Liver (tissue), 9 donors: ENCODE measurements around the gene SLC2A10. TPM values are rescaled to one million over a fixed set of nuclear protein-coding genes. Genes with fewer than 3 reads are reported as not detected.

Experiments
- DNase-seq: peaks from one replicate; pipeline ENCODE4 v3.0.0-alpha.2; 2017; ENCODE audit warnings: low spot score
- H3K27ac ChIP-seq, 2 donors: one replicate each; pipeline ENCODE4 v1.7.0; 2013; ENCODE audit warnings: inconsistent platforms in 2 of 2, low read length in 2 of 2, control low read depth in 1 of 2, low read depth in 1 of 2, mild to moderate bottlenecking in 1 of 2
- H3K27me3 ChIP-seq, 4 donors: one replicate each; pipeline versions ENCODE4 v1.6.1 to v1.7.0; 2013; ENCODE audit warnings: low read length in 3 of 4, inconsistent platforms in 1 of 4, mild to moderate bottlenecking in 1 of 4, moderate library complexity in 1 of 4; ENCODE audit not compliant: control insufficient read depth in 4 of 4, insufficient read depth in 4 of 4
- H3K36me3 ChIP-seq, 4 donors: one replicate each; pipeline versions ENCODE4 v1.6.1 to v1.7.0; 2013; ENCODE audit warnings: low read length in 3 of 4, mild to moderate bottlenecking in 3 of 4, low read depth in 1 of 4, moderate library complexity in 1 of 4; ENCODE audit not compliant: control insufficient read depth in 4 of 4, insufficient read depth in 3 of 4
- H3K4me1 ChIP-seq, 4 donors: one replicate each; pipeline versions ENCODE4 v1.6.1 to v1.7.0; 2013; ENCODE audit warnings: low read length in 3 of 4, mild to moderate bottlenecking in 3 of 4, moderate library complexity in 1 of 4; ENCODE audit not compliant: control insufficient read depth in 4 of 4, insufficient read depth in 4 of 4
- H3K4me3 ChIP-seq, 3 donors: one replicate each; pipeline versions ENCODE4 v1.6.1 to v1.7.0; 2013; ENCODE audit warnings: low read length in 3 of 3, control low read depth in 1 of 3, low read depth in 1 of 3, mild to moderate bottlenecking in 1 of 3
- H3K9ac ChIP-seq, 2 donors: one replicate each; pipeline ENCODE4 v1.7.0; 2013; ENCODE audit warnings: low read length in 2 of 2, mild to moderate bottlenecking in 2 of 2, moderate library complexity in 2 of 2, control low read depth in 1 of 2, low read depth in 1 of 2
- H3K9me3 ChIP-seq, 4 donors: one replicate each; pipeline versions ENCODE4 v1.6.1 to v1.7.0; 2013; ENCODE audit warnings: low read length in 3 of 4; ENCODE audit not compliant: control insufficient read depth in 4 of 4
- CTCF ChIP-seq: fragments of 150-350 bp; IDR thresholded peaks from 2 replicates; pipeline ENCODE4 v1.5.1; 2017; ENCODE audit warnings: improper control_type of control experiment, low read depth, low read length; ENCODE audit not compliant: missing input control
- EGR1 ChIP-seq, 2 donors: IDR thresholded peaks; 2 replicates each; pipeline ENCODE4 v1.6.1; 2016 to 2018; ENCODE audit warnings: antibody characterized with exemption in 2 of 2, low read depth in 2 of 2
- FOXA1 ChIP-seq: IDR thresholded peaks from 2 replicates; pipeline ENCODE4 v1.6.1; 2016; ENCODE audit warnings: antibody characterized with exemption
- FOXA2 ChIP-seq: IDR thresholded peaks from 2 replicates; pipeline ENCODE4 v1.6.1; 2016; ENCODE audit warnings: antibody characterized with exemption
- GABPA ChIP-seq, 2 donors: IDR thresholded peaks in 1 of 2; conservative IDR thresholded peaks in 1 of 2; 2 replicates each; pipeline ENCODE4 v1.6.1; 2016; ENCODE audit warnings: antibody characterized with exemption in 2 of 2, mild to moderate bottlenecking in 1 of 2, moderate library complexity in 1 of 2
- HNF4A ChIP-seq, 2 donors: conservative IDR thresholded peaks; 2 replicates each; pipeline ENCODE4 v1.6.1; 2016; ENCODE audit warnings: antibody characterized with exemption in 2 of 2, mild to moderate bottlenecking in 2 of 2
- HNF4G ChIP-seq: IDR thresholded peaks from 2 replicates; pipeline ENCODE4 v1.6.1; 2016; ENCODE audit warnings: antibody characterized with exemption
- JUND ChIP-seq, 2 donors: IDR thresholded peaks; 2 replicates each; pipeline ENCODE4 v1.6.1; 2016; ENCODE audit warnings: antibody characterized with exemption in 2 of 2
- MAX ChIP-seq: IDR thresholded peaks from 2 replicates; pipeline ENCODE4 v1.6.1; 2016; ENCODE audit warnings: antibody characterized with exemption
- NR2F2 ChIP-seq: IDR thresholded peaks from 2 replicates; pipeline ENCODE4 v1.6.1; 2016; ENCODE audit warnings: antibody characterized with exemption
- RAD21 ChIP-seq, 2 donors: IDR thresholded peaks; 2 replicates each; pipeline ENCODE4 v1.6.1; 2016; ENCODE audit warnings: antibody characterized with exemption in 2 of 2, mild to moderate bottlenecking in 2 of 2
- RXRA ChIP-seq, 2 donors: IDR thresholded peaks; 2 replicates each; pipeline ENCODE4 v1.6.1; 2017 to 2018; ENCODE audit warnings: antibody characterized with exemption in 2 of 2, mild to moderate bottlenecking in 1 of 2
- SP1 ChIP-seq: IDR thresholded peaks from 2 replicates; pipeline ENCODE4 v1.6.1; 2018; ENCODE audit warnings: antibody characterized with exemption, mild to moderate bottlenecking
- YY1 ChIP-seq: IDR thresholded peaks from 2 replicates; pipeline ENCODE4 v1.6.1; 2016; ENCODE audit warnings: antibody characterized with exemption, mild to moderate bottlenecking
- ZBTB33 ChIP-seq: IDR thresholded peaks from 2 replicates; pipeline ENCODE4 v1.6.1; 2016; ENCODE audit warnings: antibody characterized with exemption
- WGBS: extraction: QIAGEN DNeasy Blood & Tissue Kit; methylation state at CpG from one replicate; pipeline ENCODE4 v1.1.7; 2013; 5-methylcytosine and 5-hydroxymethylcytosine counted together
- polyA plus RNA-seq, 2 donors: library from polyadenylated mRNA; stranded (reverse) in 1 of 2; unstranded in 1 of 2; fragments of 200-250 nt in 1 of 2; fragments of >200 nt in 1 of 2; fragmentation: Nextera tagmentation in 1 of 2; extraction: Ambion mirVana in 1 of 2; gene quantifications; one replicate each; pipeline versions ENCODE4 v1.2.1 to v1.2.3, GENCODE V29; 2013 to 2015
- total RNA-seq, 2 donors: library from RNA; depleted of rRNA; stranded (reverse); fragments of >200 nt; gene quantifications; one replicate each; pipeline ENCODE4 v1.2.3, GENCODE V29; 2014
- TF ChIP-seq, protein P1 (sequence below): IDR thresholded peaks from 2 replicates; pipeline ENCODE4 v1.6.1; 2016; ENCODE audit warnings: antibody characterized with exemption, mild to moderate bottlenecking
- TF ChIP-seq, protein P2 (sequence below): IDR thresholded peaks from 2 replicates; pipeline ENCODE4 v1.6.1; 2016; ENCODE audit warnings: antibody characterized with exemption
- donor health status: healthy.
- donor health status: healthy.
- donor health status: healthy.
- donor health status: healthy.
- donor health status: healthy.

SLC2A10 gene
- total and polyA plus RNA-seq, 4 donors, result 8.0 to 79.7 (median 26.7) TPM

GRCh38 chr20:46671866-46672542 is 37.4 kb upstream of the SLC2A10 start:
- no peak overlapping the region for H3K27ac ChIP-seq
- TF ChIP-seq EGR1 (IDR thresholded peaks at IDR 0.05; ENCODE audit: low read depth in 2 of 2), result no peak
- no peak for TF ChIP-seq RXRA (IDR thresholded peaks at IDR 0.05)
- DNase-seq, result no peak
- H3K9me3 ChIP-seq, result no peaks in the 10 kb centered on the region
- H3K9ac ChIP-seq, result no peak overlapping the region
- H3K4me1 ChIP-seq, result peaks cover 0 to 37% (median 20%) of the 10 kb centered on the region in 4 donors
- no peak overlapping the region for H3K4me3 ChIP-seq
- 97% methylated on average over 3 of the region's 3 CpGs for WGBS
- no peaks in the 10 kb centered on the region for H3K27me3 ChIP-seq
- no peaks in the 10 kb centered on the region for H3K36me3 ChIP-seq

DNA sequence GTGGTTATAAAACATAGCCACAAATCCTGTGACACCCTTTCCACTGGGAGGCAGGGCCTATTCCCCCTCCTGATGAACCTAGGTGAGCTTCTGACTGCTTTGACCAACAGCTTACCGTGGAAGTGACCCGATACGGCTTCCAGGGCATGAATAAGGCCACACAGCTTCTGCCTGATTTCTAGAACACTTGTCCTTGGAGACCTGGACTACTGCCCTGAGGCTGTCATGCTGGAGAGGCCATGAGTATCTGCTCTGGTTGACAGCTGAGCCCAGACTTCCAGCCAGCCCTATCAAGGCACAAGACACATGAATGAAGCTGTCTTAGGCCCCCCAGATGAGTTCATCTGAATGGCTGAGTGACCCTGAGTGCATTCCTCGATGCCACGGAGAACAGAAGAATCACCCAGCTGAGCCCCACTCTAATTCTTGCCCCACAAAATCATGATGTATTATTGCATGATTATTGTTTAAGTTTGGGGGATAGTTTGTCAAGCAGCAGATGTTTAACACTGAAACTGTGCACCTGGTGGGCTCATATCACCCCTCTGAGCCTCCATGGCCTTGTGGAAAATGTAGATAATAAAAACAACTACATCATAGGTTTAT is 36.8 kb upstream of the SLC2A10 start:
- 90% methylated on average over 5 of the region's 5 CpGs for WGBS
- H3K36me3 ChIP-seq, result no peaks in the 10 kb centered on the region
- H3K4me3 ChIP-seq, result no peak overlapping the region
- DNase-seq, result no peak
- no peak overlapping the region for H3K27ac ChIP-seq
- H3K4me1 ChIP-seq, result peaks cover 0 to 36% (median 15%) of the 10 kb centered on the region in 4 donors
- H3K9ac ChIP-seq, result no peak overlapping the region
- no peaks in the 10 kb centered on the region for H3K27me3 ChIP-seq
- no peaks in the 10 kb centered on the region for H3K9me3 ChIP-seq
- no peak for TF ChIP-seq YY1
- no peak for TF ChIP-seq SP1

- no peak for DNase-seq
- Histone ChIP-seq H3K9me3 (no peaks in the 10 kb centered on the region), H3K4me3 (no peak overlapping the region), H3K4me1 (peaks cover 0 to 31% (median 14%) of the 10 kb centered on the region in 4 donors), H3K9ac (no peak overlapping the region), H3K27me3 (no peaks in the 10 kb centered on the region), H3K36me3 (no peaks in the 10 kb centered on the region), H3K27ac (no peak overlapping the region)
- TF ChIP-seq HNF4A (conservative IDR thresholded peaks at IDR 0.05) (no peak), JUND (IDR thresholded peaks at IDR 0.05) (no peak), MAX (no peak), FOXA2 (no peak), RAD21 (IDR thresholded peaks at IDR 0.05) (no peak), RXRA (IDR thresholded peaks at IDR 0.05) (no peak), FOXA1 (no peak), YY1 (no peak), EGR1 (IDR thresholded peaks at IDR 0.05; ENCODE audit: low read depth in 2 of 2) (no peak), CTCF (no peak), NR2F2 (no peak), SP1 (no peak), ZBTB33 (no peak), GABPA (IDR thresholded peaks at IDR 0.05 in 1 of 2, conservative IDR thresholded peaks at IDR 0.05 in 1 of 2) (no peak), HNF4G (no peak)
- TF ChIP-seq, protein P1, sequence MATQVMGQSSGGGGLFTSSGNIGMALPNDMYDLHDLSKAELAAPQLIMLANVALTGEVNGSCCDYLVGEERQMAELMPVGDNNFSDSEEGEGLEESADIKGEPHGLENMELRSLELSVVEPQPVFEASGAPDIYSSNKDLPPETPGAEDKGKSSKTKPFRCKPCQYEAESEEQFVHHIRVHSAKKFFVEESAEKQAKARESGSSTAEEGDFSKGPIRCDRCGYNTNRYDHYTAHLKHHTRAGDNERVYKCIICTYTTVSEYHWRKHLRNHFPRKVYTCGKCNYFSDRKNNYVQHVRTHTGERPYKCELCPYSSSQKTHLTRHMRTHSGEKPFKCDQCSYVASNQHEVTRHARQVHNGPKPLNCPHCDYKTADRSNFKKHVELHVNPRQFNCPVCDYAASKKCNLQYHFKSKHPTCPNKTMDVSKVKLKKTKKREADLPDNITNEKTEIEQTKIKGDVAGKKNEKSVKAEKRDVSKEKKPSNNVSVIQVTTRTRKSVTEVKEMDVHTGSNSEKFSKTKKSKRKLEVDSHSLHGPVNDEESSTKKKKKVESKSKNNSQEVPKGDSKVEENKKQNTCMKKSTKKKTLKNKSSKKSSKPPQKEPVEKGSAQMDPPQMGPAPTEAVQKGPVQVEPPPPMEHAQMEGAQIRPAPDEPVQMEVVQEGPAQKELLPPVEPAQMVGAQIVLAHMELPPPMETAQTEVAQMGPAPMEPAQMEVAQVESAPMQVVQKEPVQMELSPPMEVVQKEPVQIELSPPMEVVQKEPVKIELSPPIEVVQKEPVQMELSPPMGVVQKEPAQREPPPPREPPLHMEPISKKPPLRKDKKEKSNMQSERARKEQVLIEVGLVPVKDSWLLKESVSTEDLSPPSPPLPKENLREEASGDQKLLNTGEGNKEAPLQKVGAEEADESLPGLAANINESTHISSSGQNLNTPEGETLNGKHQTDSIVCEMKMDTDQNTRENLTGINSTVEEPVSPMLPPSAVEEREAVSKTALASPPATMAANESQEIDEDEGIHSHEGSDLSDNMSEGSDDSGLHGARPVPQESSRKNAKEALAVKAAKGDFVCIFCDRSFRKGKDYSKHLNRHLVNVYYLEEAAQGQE, result no peak
- TF ChIP-seq, protein P2, sequence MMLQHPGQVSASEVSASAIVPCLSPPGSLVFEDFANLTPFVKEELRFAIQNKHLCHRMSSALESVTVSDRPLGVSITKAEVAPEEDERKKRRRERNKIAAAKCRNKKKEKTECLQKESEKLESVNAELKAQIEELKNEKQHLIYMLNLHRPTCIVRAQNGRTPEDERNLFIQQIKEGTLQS, result no peak
- WGBS, result 82% methylated on average over 11 of the region's 11 CpGs
These were observed 35.8 kb upstream of the SLC2A10 start for GRCh38 chr20:46673394-46674252.
